A673 (cell line): ENCODE measurements around the gene TUBB. TPM values are rescaled to one million over a fixed set of nuclear protein-coding genes. Genes with fewer than 3 reads are reported as not detected.
A peak's percentile ranks its signal among the peaks of the same experiment; 100 is the strongest.

ENCODE experiments used
- Bru-seq: library from RNA; stranded (reverse); fragments of 400-500 nt; gene quantifications from one replicate; lab custom pipeline; 2021; lab: Mats Ljungman, UMichigan
- BruChase-seq, 2 experiments: library from RNA; stranded (reverse); fragments of 400-500 nt; gene quantifications; one replicate each; lab custom pipeline; 2021; lab: Mats Ljungman, UMichigan
- BruUV-seq: library from RNA; stranded (reverse); fragments of 400-500 nt; replicated peaks from 2 replicates; lab custom pipeline; 2021; lab: Mats Ljungman, UMichigan
- CTCF ChIA-PET: fragments of 300-600 bp; sonication (Branson Sonifier 250); formaldehyde crosslinking; loops from one replicate; lab custom pipeline; 2022; ENCODE audit warnings: antibody characterized with exemption; lab: Charles Lee
- POLR2A ChIA-PET: fragments of 300-600 bp; sonication (Branson Sonifier 250); formaldehyde crosslinking; loops from one replicate; lab custom pipeline; 2022; ENCODE audit warnings: antibody characterized with exemption; ENCODE audit not compliant: low non-redundant PET; lab: Charles Lee
- DNase-seq: peaks from one replicate; pipeline ENCODE4 v3.0.0-alpha.2; 2015; ENCODE audit warnings: low spot score
- H3K27ac ChIP-seq: fragments of 200-600 bp; sonication (generic); 2 replicates; pipeline ENCODE4 v1.5.1; 2016; ENCODE audit warnings: mixed run types, low read depth, mild to moderate bottlenecking, mixed read lengths, antibody characterized with exemption, low read length; ENCODE audit not compliant: poor library complexity, severe bottlenecking
- H3K27me3 ChIP-seq: fragments of 200-600 bp; sonication (generic); replicated peaks from 2 replicates; pipeline ENCODE4 v1.6.1; 2017; ENCODE audit warnings: mixed run types, low read depth, mild to moderate bottlenecking, mixed read lengths, antibody characterized with exemption, low read length; ENCODE audit not compliant: insufficient read depth, poor library complexity
- H3K36me3 ChIP-seq: fragments of 200-600 bp; sonication (generic); 2 replicates; pipeline ENCODE4 v1.6.1; 2016; ENCODE audit warnings: mixed run types, mild to moderate bottlenecking, mixed read lengths, antibody characterized with exemption, low read length; ENCODE audit not compliant: insufficient read depth, poor library complexity, severe bottlenecking
- H3K4me1 ChIP-seq: fragments of 200-600 bp; sonication (generic); 2 replicates; pipeline ENCODE4 v1.6.1; 2017; ENCODE audit warnings: mixed run types, mild to moderate bottlenecking, mixed read lengths, antibody characterized with exemption, low read length; ENCODE audit not compliant: insufficient read depth, poor library complexity, severe bottlenecking
- H3K4me3 ChIP-seq: fragments of 200-600 bp; sonication (generic); 2 replicates; pipeline ENCODE4 v1.5.1; 2016; ENCODE audit warnings: low read depth, mixed run types, mild to moderate bottlenecking, mixed read lengths, low read length; ENCODE audit not compliant: poor library complexity, severe bottlenecking
- H3K9me3 ChIP-seq: fragments of 200-600 bp; sonication (generic); 2 replicates; pipeline ENCODE4 v1.6.1; 2016; ENCODE audit warnings: mixed run types, low read depth, mild to moderate bottlenecking, mixed read lengths, antibody characterized with exemption, low read length; ENCODE audit not compliant: poor library complexity, severe bottlenecking
- EZH2 ChIP-seq: fragments of 200-600 bp; sonication (generic); IDR thresholded peaks from 2 replicates; pipeline ENCODE4 v1.6.1; 2017; ENCODE audit warnings: borderline replicate concordance, low read depth, mild to moderate bottlenecking, mixed read lengths, antibody characterized with exemption, low read length; ENCODE audit not compliant: poor library complexity, severe bottlenecking
- intact Hi-C: fragments of 100-400 bp; cut with micrococcal nuclease; formaldehyde crosslinking; loops from one replicate; pipeline ENCODE4 v1.10.0; 2022; ENCODE audit not compliant: unreplicated experiment
- long read RNA-seq: library from polyadenylated mRNA; stranded (forward); transcript quantifications from one replicate; pipeline ENCODE4 v2.0.0, GENCODE V29; 2022
- total RNA-seq: library from RNA; stranded (reverse); gene quantifications from 2 replicates; pipeline ENCODE4 v1.2.3, GENCODE V29; 2021
- TF ChIP-seq, protein P1 (sequence below): fragments of 300-800, 200-600 bp; sonication (generic); conservative IDR thresholded peaks from 2 replicates; pipeline ENCODE4 v1.5.1; 2017; ENCODE audit warnings: low read depth, mild to moderate bottlenecking, antibody characterized with exemption, low read length, moderate library complexity, mixed read lengths

The TUBB gene
- total RNA-seq (1,864 and 1,936 TPM in 2 replicates), Bru-seq, nascent RNA (percentile 100 among the genes with signal in this experiment), BruChase-seq, experiment 1, labeled RNA remaining after a 2-hour chase (percentile 100 among the genes with signal in this experiment), BruChase-seq, experiment 2, labeled RNA remaining after a 6-hour chase (percentile 100 among the genes with signal in this experiment)
- long read RNA-seq, transcript TUBB-205 (4 exons, 2,670 nt) = major isoform, 4,879 of 5,206 reads
- long read RNA-seq, transcript TUBB-206 (4 exons, 2,632 nt) = minor isoform, 33 of 5,206 reads
- long read RNA-seq, partial matches to known transcripts = 67 of 5,206 reads
- long read RNA-seq, other reads (novel, unspliced or antisense) = 223 of 5,206 reads

DNA sequence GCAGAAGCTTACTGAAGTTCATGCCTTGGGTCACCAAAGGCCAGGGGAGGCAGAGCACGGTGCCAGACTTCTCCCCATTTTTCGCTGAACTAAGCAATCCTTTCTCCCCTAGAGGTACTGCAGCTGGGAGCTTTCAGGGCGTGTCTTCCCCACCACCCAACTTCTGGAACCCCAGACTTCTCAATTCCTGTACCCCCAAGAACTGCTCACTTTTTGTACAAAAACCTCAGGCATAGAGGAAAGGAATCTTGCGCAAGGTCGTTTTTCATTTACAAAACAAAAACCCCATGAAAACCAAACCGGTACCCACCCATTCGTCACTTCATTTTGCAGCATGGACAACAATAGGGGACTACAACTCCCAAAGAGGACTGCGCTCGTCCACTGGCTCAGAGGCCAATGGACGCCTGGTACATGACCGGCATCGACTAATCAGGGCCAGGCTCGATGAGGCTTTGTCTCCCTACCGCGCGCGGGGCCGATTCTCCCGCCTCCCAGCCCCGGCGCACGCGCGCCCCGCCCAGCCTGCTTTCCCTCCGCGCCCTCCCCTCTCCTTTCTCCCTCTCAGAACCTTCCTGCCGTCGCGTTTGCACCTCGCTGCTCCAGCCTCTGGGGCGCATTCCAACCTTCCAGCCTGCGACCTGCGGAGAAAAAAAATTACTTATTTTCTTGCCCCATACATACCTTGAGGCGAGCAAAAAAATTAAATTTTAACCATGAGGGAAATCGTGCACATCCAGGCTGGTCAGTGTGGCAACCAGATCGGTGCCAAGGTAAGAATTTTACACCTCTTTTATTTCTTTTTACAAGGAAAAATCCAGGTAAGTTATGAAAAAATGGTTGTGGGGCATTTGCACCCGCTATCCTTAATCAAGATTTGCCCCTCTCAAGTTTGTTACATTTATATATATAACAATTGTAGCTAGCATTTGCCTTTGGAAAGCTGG lies at the start of gene TUBB:
Gene TUBB (plus strand): TSS at position 562 of the 947 bp plus-strand sequence. CDS start 155 bp downstream, at position 717.
- intact Hi-C loops = no loop called here
- Histone ChIP-seq H3K36me3 (peaks cover 39% of the 10 kb centered on the region), H3K4me3 (peak within 1 kb of the TSS; percentile 94), H3K9me3 (no peaks in the 10 kb centered on the region), H3K4me1 (peaks cover 37% of the 10 kb centered on the region), H3K27me3 (no peaks in the 10 kb centered on the region), H3K27ac (peak within 1 kb of the TSS; percentile 98)
- BruUV-seq = TSS peak; percentile 29
- ChIA-PET POLR2A (interaction anchor here (0.6 to 1.0 kb wide), 3 partner anchors 103 to 478 kb away, joined by 4 to 11 read pairs (median 5); partner anchors contain the start of genes MRPS18B and PPP1R10), CTCF (no interaction called here)
- DNase-seq = peak; percentile 99
- TF ChIP-seq, protein P1, sequence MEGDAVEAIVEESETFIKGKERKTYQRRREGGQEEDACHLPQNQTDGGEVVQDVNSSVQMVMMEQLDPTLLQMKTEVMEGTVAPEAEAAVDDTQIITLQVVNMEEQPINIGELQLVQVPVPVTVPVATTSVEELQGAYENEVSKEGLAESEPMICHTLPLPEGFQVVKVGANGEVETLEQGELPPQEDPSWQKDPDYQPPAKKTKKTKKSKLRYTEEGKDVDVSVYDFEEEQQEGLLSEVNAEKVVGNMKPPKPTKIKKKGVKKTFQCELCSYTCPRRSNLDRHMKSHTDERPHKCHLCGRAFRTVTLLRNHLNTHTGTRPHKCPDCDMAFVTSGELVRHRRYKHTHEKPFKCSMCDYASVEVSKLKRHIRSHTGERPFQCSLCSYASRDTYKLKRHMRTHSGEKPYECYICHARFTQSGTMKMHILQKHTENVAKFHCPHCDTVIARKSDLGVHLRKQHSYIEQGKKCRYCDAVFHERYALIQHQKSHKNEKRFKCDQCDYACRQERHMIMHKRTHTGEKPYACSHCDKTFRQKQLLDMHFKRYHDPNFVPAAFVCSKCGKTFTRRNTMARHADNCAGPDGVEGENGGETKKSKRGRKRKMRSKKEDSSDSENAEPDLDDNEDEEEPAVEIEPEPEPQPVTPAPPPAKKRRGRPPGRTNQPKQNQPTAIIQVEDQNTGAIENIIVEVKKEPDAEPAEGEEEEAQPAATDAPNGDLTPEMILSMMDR = no peak
- no peak for TF ChIP-seq EZH2

DNA sequence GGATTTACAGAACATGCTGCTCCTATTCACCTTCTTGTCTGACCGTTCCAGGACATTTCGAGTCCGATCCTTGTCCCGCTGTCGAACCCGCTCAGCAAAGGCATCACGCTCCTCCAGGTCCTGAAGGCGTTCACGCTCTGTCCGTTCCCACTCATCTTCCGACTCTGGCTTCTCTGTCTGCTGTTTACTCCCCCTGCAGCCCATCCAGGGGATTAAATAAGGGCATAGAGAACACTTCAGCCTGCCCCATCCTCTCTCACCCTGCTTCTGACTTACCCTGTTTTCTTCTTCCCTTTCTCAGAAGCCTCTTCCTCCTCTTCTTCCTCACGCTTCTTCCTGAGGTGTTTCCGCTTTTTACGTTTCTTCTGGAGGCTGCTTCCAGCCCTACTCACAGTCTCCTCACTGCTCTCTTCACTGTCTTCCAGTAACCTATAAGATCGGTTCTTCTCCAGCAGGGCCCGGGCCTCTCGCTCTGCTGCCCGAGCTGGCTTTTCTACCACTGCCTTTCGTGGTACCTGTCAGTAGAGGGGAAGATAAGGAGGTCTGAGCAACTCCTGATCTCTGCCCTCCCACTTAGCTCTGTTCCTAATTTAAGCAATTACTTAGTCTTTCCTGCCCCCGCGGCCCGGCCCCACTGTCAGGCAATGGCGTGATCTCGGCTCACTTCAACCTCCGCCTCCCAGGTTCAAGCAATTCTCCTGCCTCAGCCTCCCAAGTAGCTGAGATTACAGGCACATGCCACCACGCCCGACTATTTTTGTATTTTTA lies 49.2 kb upstream of the TUBB start:
- no peak overlapping the region for H3K4me3 ChIP-seq
- intact Hi-C loops = loop anchor here (10.0 kb wide), 1 partner anchor 186 kb away; the partner anchor contains the start of gene HLA-E
- H3K27ac ChIP-seq = no peak overlapping the region
- peaks cover 7% of the 10 kb centered on the region for H3K4me1 ChIP-seq
- TF ChIP-seq EZH2 = no peak
- TF ChIP-seq, protein P1 = peak; percentile 33
- TSS peak; percentile 15 for BruUV-seq
- H3K9me3 ChIP-seq = no peaks in the 10 kb centered on the region
- DNase-seq = no peak
- peaks cover 23% of the 10 kb centered on the region for H3K36me3 ChIP-seq
- H3K27me3 ChIP-seq = no peaks in the 10 kb centered on the region
- CTCF ChIA-PET = no interaction called here
- POLR2A ChIA-PET = no interaction called here
